GM18870 (cell line): Measurements from ENCODE around the gene ZNF628.
"Not testable (repeated sequence)": the region's sequence is repeated elsewhere in the genome, so short reads cannot be mapped to it uniquely, and the experiment has no call there.

ENCODE experiments used
- ATAC-seq: cut with Tn5 transposase; IDR thresholded peaks from one replicate; pipeline ENCODE4 v1.9.1; 2021; ENCODE audit warnings: moderate library complexity; ENCODE audit not compliant: unreplicated experiment

Gene ZNF628

DNA sequence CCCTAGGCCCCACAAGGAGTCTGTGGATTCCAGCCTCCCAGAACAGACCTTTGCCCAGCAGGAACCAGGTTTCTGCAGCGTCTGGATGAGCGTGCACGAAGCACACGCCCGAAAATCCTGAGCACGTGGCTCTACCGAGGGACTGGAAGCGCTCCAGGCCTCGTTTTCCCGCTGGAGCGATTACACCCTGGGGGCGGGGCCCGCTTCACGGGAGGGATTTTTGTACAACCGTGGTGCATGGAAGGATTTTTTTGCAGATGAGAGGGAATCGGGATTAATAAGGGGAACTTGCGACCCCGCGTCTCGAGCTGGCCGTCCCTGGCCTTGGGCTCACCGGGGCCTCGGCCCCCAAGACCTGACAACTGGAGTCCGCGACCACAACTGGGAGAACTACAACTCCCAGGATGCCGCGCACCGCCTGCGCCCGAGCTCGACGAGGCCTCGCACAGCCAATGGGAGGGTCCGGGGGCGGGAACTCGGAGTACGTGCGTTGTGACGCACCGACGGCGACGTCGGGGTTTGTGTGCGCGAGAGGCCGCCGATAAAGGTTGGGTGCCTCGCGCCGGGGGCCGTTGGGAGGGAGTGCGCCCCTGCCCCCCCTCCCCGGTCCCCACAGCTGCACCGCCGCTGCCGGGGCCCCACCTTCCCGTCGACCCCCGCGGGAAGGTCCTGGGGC is at the start of gene ZNF628:
Gene ZNF628 (plus strand): TSS at position 518 of the 676 bp plus-strand sequence. CDS start 3,294 bp downstream, outside the sequence.
- peak; percentile 77 for ATAC-seq

DNA sequence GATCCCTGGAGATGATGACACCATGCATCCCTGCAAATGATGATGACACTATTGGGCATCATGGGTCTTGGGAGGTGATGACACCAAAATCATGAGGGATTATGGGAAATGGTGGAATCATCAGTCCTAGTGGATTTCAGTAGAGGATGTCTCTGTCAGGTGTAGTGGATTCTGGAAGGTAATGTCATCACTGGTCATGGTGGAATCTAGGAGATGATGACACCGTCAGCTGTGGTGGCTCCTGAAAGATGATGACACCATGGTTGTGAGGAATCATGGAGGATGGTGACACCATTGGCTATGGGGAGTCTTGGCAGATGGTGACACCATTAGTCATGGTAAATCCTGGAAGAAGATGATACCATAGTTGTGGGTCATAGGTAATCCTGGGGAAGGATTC is 45.2 kb upstream of the ZNF628 start:
- no peak for ATAC-seq

DNA sequence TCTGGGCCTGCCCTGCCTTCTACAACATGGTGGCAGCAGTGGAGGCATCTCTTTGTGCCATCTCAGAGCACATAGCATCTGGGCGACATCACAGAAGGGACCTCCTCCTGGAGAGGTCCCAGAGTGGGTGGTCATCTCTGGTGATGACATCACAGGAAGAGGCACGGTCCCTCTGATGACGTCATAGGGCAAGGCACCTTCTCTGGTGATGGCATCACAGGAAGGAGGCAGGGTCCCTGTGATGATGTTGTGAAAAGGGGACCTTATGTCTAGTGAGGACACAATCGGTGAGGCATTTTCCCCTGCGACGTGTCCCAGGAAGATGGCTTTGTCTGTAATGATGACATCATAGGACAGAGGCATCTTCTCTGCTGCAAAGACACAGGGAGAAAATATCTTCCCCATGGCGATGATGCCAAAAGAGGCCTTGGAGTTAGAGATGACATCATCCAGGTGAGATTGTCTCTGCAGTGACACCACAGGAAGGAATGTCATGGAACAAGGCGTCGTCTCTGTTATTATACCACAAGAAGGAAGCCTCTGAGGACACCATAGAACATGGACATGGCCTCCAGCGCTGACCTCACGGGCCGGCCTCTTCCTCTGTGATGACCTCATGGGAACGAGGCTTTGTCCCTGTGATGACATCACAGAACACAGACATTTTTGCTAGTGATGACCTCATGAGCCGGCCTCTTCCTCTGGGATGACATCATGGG is 44.0 kb upstream of the ZNF628 start:
- no peak for ATAC-seq

DNA sequence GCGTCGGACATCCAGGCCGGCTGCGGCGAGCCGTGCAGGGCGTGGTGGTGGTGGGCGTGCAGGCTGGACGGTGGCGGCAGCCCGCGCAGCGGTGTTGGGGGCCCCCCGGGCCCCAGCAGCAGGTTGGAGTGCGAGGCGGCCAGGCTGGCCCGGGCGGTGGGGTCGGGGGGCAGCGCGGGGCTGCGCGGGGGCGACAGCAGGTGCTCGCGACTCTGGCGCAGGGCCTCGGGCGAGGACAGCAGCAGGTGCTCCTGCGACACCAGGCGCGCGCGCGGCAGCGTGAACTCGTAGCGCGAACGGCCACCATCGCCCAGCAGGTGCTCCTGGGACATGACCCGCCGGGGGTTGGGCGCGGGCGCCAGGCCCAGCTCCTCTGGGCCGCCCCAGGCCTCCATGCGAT is 43.1 kb upstream of the ZNF628 start:
- no peak for ATAC-seq

DNA sequence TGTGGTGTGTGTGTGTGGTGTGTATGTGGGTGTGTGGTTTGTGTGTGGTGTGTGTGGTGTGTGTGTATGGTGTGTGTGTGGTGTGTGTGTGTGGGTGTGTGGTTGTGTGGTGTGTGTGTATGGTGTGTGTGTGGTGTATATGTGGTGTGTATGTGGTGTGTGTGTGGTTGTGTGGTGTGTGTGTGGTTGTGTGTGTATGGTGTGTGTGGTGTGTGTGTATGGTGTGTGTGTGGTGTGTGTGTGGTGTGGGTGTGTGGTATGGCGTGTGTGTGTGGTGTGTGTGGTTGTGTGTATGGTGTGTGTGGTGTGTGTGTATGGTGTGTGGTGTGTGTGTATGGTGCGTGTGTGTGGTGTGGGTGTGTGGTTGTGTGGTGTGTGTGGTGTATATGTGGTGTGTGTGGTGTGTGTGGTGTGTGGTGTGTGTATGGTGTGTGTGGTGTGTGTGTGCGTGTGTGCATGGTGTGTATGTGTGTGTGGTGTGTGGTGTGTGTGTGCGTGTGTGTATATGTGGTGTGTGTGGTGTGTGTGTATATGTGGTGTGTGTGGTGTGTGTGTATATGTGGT is 42.0 kb upstream of the ZNF628 start:
- no peak for ATAC-seq

DNA sequence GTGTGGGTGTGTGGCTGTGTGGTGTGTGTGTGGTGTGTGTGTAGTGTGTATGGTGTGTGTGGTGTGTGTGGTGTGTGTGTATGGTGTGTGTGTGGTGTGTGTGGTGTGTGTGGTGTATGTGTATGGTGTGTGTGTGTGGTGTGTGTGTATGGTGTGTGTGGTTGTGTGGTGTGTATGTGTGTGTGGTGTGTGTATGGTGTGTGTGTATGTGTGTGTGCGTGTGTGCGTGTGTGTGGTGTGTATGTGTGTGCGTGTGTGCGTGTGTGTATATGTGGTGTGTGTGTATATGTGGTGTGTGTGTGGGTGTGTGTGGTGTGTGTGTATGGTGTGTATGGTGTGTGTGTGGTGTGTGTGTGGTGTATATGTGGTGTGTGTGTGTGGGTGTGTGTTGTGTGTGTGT is 41.4 kb upstream of the ZNF628 start:
- ATAC-seq, result no peak

DNA sequence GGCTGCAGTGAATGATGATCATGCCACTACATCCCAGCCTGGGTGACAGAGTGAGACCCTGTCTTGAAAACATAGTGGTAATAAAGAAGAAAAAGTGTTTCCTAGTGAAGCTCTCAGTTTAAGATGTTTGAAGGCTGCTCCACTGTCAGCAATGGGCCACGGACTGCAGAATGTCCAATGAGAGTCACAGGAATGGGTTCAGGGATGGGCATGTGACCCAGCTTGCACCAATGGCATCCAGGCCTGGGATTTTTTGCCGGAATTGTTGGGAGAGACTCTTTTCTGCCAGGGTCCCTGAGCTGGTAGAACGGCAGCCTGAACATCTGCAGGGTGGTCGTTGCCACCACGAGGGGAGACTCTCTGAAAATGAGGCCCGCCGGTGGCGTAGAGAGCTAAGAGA is 39.6 kb upstream of the ZNF628 start:
- no peak for ATAC-seq

DNA sequence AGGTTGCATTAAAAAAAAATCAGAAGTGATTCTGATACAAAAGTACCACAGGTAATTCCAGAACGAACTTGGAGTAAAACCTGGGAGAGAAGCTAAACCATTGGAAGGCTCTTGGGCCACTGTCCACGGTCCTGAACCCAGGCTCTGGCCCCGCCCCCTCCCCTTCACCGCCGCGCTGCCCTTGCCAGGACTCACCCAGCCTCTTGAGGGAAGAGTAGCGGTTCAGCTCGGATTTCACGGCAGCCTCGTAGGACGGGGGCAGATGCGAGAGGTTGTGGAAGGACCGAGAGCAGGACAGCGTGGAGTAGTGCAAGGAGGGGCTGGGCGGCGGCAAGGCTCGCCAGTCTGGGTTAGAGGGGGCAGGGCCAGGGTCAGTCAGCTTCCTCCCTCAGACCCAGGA is 39.0 kb upstream of the ZNF628 start:
- ATAC-seq, result no peak

DNA sequence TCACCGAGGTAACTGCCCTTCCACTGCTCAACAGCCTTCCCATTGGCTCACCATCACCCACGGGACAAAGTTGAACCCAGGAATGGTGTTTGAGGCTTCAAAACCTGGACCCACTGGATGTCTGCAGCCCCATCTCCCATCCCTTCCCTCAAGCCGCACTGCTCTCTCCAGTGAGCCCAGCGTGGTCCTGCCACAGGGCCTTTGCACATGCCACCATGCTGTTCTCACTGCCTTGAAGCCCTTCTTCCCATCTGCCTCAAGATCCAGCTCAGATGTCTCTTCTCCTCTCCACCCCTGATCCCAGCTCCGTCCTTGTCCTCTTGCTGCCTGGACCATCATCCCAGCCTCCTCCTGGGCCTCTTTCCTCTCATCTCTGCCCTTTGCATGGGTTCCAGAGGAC is 37.4 kb upstream of the ZNF628 start:
- no peak for ATAC-seq

DNA sequence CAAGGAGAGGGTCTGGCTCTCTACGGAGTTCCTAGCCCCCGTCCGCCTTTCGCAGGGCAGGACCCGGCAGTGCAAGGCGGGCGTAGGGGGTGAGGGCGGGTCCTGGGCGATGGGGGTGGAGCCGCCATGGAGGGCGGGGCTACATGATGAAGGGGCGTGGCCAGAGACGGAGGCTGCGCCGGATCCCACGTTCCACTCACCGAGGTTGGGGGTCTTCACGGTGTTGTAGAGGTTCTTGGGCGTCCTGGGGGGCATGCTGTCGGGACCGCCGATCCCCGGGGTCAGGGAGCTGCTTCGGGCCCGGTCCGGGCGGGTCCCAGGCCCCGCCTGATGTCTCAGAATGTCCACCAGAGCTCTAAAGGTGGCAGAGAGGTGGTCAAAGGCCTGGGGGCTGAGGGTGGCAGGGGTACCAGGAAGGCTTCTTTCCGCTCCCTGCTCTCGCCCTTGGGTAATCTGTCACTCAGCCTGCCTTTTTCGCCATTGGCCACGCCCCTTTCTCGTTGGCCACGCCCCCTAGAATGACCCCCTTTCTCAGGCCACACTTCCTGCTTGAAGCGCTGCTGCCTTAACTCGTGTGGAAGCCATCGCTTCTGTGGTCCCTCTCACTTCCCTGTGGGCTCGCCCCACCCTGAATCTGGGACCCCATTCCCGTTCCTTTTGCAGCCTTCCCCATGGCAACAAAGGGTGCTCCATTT is 35.9 kb upstream of the ZNF628 start:
- no peak for ATAC-seq

DNA sequence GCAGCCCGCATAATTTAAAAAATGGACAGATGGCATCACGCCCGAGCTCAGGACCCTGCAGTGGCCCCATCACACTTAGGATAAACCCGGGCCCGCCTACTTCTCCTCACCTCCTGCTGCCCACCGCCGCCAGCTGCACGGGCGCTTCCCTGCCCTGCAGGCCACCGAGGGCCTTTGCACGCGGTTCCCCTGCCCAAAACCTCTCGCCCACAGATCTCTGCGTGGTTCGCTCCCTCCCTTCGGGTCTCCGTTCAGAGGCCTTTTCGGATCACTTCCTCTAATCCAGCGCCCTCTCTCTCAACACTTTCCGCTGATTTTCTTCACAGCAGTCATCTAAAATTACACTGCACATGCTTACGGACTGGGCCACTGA is 35.1 kb upstream of the ZNF628 start:
- no peak for ATAC-seq

DNA sequence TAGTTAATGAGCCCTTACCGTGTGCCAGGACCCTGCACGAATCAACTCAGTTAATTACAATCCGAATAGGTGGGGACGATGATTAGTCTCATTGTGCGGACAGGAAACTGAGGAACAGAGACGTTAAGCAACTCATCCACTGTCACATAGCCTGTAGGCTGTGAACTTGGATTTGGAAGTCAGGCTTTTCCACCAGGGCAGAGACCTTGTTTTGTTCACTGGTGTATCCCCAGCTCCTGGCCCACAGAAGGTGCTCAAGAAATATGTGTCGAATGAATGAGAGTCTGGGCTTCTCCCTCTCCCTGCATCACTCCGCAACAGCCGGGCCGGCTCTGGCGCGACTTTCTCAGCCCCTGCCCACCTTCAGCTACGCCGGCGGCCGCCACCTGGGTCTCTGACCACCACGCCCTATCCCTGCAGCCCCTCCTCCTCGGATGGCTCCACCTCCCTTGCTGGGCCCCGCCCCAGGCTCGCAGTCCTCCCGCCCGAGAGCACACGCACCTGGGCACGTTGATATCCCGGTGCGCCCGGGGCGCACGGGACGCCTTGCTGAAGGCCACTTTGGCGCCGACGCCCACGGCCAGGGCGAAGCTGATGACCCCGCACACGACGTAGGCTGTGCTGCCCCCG is 34.6 kb upstream of the ZNF628 start:
- no peak for ATAC-seq

DNA sequence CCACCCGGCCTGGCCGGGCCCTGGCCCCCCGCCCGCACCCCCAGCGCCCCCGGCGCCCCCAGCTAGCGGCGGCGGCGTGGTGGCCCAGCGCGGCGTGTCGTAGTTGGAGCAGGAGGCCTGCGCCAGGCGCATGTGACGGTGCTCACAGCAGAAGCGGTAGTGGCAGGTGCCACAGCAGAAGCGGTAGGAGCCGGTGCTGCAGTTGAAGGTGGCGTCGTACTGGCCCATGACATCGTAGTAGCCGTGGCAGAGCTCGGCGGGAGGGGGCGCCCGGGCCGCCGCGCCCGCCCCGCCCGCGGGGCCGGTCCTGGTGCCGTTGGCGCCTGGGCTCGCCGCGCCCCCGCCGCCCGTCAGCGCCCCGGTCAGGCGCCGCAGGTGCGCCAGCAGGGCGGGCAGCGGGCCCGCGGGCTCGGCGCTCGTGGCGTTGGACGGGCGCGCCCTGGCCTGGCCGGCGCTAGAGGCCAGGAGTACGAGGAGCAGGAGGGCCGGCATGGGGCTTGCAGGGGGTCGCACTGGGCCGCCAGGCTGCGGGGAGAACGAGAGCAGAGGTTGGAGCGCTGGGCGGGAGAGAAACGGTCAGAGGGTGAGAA is 34.0 kb upstream of the ZNF628 start:
- ATAC-seq, result no peak

DNA sequence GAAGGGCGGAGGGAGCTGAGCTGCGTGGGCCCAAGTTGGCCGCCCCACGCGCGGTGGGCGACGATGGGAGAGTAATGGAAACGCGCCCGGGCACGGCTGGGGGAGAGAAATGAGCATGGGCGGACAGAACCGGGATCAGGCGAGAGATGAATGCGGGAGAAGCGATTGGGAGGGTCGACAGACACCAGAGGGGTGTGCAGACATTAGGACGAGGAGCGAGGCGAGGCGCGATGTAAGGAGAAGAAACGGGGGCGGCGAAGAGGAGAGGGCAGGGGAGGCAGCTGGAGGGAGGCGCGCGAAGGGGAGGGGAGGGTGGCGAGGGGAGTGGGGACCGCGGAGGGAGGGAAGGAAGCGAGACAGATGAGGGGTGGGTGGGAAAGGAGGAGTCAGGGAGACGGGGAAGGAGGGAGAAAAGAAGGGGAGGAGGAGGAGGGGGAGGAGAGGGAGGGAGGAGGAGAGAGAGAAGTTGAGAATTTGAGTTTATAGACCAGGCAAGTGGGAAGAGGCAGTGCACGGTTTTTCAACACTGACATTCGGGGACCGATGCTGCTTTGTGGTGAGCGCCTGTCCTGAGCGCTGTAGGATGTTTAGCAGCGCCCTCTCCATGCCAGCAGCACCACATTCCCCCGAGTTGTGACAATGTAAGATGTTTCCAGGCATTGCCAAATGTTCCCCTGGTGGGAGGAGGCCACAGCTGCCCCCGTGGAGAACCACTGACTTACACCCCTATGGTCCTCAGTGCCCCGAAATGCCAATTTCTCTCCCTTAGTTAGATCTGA is 33.2 kb upstream of the ZNF628 start, which contains the start of gene SHISA7:
Gene SHISA7 (minus strand): TSS at position 256 of the 779 bp plus-strand sequence. CDS start 437 bp downstream, outside the sequence.
- no peak for ATAC-seq

DNA sequence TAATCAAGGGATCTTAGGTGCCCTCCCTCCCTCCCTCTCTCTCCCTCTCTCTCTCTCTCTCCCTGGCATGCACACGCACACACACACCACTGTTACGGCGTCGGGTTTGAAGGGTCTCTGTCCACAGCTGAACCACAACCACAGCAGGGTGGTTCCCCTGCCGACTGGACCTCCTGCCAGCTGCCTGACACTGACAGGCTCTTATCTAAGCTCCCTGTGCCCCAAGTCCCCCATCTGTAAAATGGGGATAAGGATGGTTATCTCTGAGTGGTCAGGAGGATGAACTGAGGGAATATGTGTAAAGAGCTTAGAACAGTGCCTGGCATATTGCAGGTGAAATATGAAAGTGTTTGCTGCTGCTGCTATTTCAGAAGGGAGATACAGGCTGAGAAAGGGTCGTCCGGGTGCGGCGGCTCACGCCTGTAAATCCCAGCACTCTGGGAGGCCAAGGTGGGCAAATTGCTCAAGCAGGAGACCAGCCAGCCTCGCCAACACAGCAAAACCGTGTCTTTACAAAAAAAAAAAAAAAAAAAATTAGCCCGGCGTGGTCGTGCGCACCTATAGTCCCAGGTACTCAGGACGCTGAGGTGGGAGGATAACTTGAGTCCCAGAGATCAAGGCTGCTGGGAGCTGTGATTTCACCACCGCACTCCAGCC is 32.5 kb upstream of the ZNF628 start:
- ATAC-seq, result no peak

DNA sequence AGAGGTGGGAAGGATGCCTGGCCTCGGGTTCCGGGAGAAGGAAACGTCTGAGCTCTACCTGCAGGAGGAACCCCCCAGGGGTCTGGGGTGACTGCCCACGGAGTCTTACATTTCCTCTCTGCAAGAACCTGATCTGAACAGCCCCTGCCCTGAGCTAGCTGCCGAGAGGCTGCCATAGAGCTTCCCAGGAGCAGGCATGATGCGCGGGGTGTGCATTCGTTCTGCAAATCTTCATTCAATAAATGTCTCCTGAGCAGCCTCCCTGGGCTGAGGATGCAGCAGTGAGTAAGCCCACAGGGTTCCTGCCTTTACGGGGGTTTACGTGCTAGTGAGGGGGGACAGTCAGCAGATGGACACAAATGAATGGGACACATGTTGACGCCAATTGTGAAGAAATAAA is 31.8 kb upstream of the ZNF628 start:
- ATAC-seq, result no peak

DNA sequence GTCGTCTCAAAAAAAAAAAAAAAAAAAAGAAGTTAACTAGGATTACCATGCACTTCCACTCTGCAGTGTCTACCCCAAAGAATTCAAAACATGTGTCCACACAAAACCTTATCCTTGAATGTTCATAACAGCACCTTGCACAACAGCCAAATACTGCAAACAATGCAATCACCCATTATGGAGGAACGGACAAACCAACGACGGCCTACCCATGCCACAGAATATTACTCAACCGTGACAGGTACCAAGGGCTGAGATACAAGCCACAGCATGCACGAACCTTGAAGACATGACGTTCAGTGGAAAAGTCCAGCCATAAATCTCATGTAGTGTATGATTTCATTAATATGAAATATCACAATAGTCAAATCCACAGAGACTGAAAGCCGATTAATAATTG is 30.4 kb upstream of the ZNF628 start:
- no peak for ATAC-seq

DNA sequence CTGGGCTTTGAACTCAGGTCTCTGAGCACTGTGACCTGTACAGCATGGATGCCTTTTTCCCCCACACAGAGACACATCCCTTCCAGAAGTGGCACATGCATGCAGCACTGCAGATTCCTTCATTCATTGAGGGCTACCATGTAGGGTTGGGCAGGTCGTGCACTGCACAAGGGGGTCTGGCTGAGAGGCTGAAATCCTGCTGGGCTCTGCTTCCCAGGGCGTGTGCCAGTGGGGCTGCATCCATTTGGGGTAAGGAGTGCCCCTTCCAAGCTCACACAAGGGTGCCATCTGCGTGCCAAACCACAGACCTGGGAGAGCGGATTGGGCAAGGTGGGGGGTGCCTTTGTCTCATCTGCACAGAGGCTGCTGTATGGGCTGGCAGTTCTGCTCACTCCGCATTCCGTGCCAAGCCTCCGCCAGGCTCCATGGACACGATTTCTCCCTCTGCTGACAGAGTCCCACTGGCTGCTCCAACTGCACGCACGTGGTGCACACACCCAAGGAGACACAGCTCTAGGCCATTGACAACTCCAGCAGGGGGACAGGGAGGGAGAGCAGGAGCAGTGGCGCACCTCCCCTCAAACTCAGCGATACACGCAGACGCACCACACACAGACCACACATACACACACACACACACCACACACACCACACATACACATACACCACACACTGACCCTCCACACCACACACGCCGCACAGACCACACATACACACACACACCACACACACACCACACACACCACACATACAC is 28.8 kb upstream of the ZNF628 start:
- ATAC-seq, result no peak

DNA sequence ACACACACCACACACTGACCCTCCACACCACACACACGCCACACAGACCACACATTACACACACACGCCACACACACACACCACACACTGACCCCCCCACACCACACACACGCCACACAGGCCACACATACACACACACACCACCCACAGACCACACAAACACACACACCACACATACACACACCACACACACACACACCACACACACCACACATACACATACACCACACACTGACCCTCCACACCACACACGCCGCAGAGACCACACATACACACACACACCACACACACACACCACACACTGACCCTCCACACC is 28.3 kb upstream of the ZNF628 start:
- not testable (repeated sequence) for ATAC-seq
